Measurements from ENCODE around the gene SLC16A5. TPM values are rescaled to one million over a fixed set of nuclear protein-coding genes. Genes with fewer than 3 reads are reported as not detected.
A peak's percentile ranks its signal among the peaks of the same experiment; 100 is the strongest.

The SLC16A5 gene
- total and polyA plus RNA-seq, 2 experiments from 2014 or later: 4.8 to 10.6 TPM

DNA sequence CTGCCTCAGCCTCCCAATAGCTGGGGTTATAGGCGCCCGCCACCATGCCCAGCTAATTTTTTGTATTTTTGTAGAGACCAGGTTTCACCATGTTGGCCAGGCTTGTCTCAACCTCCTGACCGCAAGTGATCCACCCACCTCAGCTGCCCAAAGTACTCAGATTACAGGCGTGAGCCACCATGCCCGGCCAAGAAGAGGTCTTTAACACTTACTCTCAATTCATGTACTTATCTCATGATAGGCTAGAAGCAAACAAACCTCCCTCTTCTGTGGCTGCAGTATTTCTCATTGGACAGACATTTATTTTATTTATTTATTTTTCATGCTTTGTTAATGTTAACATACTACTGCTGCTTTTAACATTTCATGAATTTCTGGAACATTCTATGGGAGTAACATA lies 50.8 kb downstream of the SLC16A5 start:
- peaks cover 4% of the 10 kb centered on the region for H3K79me2 ChIP-seq (ENCODE audit: insufficient read depth)
- no peaks in the 10 kb centered on the region for H3K9me3 ChIP-seq (ENCODE audit: low read depth)
- H3K9ac ChIP-seq: no peak overlapping the region
- no peak overlapping the region for H2AFZ ChIP-seq
- no peak for DNase-seq
- peaks cover 25% of the 10 kb centered on the region for H3K36me3 ChIP-seq (ENCODE audit: low read depth)
- TF ChIP-seq EZH2 (IDR thresholded peaks at IDR 0.05; ENCODE audit: insufficient read depth, poor library complexity, severe bottlenecking) (no peak), EZH2phosphoT487 (IDR thresholded peaks at IDR 0.05; ENCODE audit: insufficient read depth, low read depth) (no peak)
- H3K27ac ChIP-seq: no peak overlapping the region
- no peaks in the 10 kb centered on the region for H3K4me1 ChIP-seq (ENCODE audit: insufficient read depth)
- WGBS, 2 experiments (ENCODE audit: low coverage in 1 of 2, low lambda C conversion rate in 2 of 2, missing lambda C conversion rate in 2 of 2): 96 to 99% methylated on average over 5 of the region's 5 CpGs
- H3K4me2 ChIP-seq (ENCODE audit: unreplicated experiment): no peak overlapping the region
- no peaks in the 10 kb centered on the region for H4K20me1 ChIP-seq (ENCODE audit: insufficient read depth)
- in situ Hi-C loops (cut with MboI): no loop called here
- no peaks in the 10 kb centered on the region for H3K27me3 ChIP-seq (replicated peaks; ENCODE audit: insufficient read depth)
- peaks cover 20% of the 10 kb centered on the region; the same call in 1 of the 2 replicates for H3F3A ChIP-seq (ENCODE audit: insufficient read depth)
- no peaks in the 10 kb centered on the region for H3K9me2 ChIP-seq (ENCODE audit: insufficient read depth)
- H3K4me3 ChIP-seq: no peak overlapping the region

DNA sequence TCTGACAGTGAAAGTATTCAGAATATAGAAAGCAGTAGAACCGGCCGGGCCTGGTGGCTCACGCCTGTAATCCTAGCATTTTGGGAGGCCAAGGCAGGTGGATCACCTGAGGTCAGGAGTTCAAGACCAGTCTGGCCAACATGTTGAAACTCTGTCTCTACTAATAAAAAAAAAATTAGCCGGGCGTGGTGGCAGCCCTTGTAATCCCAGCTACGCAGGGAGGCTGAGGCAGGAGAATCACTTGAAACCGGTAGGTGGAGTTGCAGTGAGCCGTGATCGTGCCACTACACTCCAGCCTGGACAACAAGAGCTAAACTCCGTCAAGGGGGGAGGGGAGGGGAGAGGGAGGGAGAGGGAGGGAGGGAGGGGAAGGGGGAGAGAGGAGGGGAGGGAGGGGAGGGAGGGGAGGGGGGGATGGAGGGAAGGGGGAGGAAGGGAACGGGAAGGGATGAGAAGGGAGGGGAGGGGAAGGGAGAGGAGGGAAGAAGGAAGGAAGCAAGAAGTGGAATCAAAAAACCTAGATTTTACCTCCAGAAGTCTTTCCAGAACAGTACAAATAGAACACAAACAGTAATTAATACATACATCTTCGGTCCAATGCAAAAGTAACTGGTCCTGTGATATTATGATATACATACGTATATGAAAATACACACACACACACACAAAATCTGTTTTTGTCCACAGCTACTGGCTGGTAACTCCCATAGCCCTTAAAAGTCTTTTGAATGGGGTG lies 54.6 kb downstream of the SLC16A5 start:
- WGBS, 2 experiments (ENCODE audit: low coverage in 1 of 2, low lambda C conversion rate in 2 of 2, missing lambda C conversion rate in 2 of 2): 89 to 90% methylated on average over 13 of the region's 13 CpGs
- peaks cover 18% of the 10 kb centered on the region for H3F3A ChIP-seq (ENCODE audit: insufficient read depth)
- no peak overlapping the region for H3K4me3 ChIP-seq
- no peak overlapping the region for H3K27ac ChIP-seq
- no peak for DNase-seq
- H3K27me3 ChIP-seq (replicated peaks; ENCODE audit: insufficient read depth): no peaks in the 10 kb centered on the region
- H2AFZ ChIP-seq: no peak overlapping the region
- H3K36me3 ChIP-seq (ENCODE audit: low read depth): peaks cover 36% of the 10 kb centered on the region
- no peaks in the 10 kb centered on the region for H4K20me1 ChIP-seq (ENCODE audit: insufficient read depth)
- no peak for TF ChIP-seq EZH2 (IDR thresholded peaks at IDR 0.05; ENCODE audit: insufficient read depth, poor library complexity, severe bottlenecking)
- TF ChIP-seq EZH2phosphoT487 (IDR thresholded peaks at IDR 0.05; ENCODE audit: insufficient read depth, low read depth): no peak
- in situ Hi-C loops (cut with MboI): no loop called here
- H3K4me1 ChIP-seq (ENCODE audit: insufficient read depth): peaks cover 6% of the 10 kb centered on the region
- H3K4me2 ChIP-seq (ENCODE audit: unreplicated experiment): no peak overlapping the region
- H3K9me3 ChIP-seq (ENCODE audit: low read depth): no peaks in the 10 kb centered on the region
- H3K9ac ChIP-seq: no peak overlapping the region
- peaks cover 4% of the 10 kb centered on the region for H3K79me2 ChIP-seq (ENCODE audit: insufficient read depth)
- H3K9me2 ChIP-seq (ENCODE audit: insufficient read depth): no peaks in the 10 kb centered on the region

DNA sequence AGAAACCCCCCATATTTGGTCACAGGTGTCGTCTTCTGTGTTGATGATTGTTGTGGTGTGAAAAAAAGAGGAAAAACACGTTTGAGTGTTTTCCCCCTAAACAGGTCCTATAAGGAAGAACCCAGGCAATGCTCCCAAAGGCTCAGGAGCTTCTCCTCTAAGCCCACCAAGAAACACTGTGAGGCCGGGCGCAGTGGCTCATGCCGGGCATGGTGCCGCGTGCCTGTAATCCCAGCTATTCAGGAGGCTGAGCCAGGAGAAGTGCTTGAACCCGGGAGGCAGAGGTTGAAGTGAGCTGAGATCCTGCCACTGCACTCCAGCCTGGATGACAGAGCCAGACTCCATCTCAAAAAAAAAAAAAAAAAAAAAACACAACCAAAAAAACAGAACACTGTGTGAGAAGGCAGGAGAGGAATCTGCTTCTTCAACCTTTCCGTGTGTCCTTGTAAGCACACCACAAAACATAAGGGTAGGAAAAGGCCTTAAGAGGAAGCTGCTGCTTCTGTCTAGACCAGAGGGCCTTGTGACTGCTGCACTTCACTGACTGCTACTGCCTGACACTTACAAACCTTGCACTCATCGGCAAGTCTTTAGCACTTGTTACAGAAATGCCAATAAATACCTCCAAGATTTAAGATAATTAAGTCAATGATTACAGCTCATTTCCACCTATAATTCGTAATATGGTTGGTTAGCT lies 57.2 kb downstream of the SLC16A5 start:
- H3K9me3 ChIP-seq (ENCODE audit: low read depth): no peaks in the 10 kb centered on the region
- H3K9ac ChIP-seq: no peak overlapping the region
- peaks cover 26% of the 10 kb centered on the region for H3K79me2 ChIP-seq (ENCODE audit: insufficient read depth)
- WGBS, 2 experiments (ENCODE audit: low coverage in 1 of 2, low lambda C conversion rate in 2 of 2, missing lambda C conversion rate in 2 of 2): 98 to 99% methylated on average over 10 to 11 of the region's 11 CpGs
- H4K20me1 ChIP-seq (ENCODE audit: insufficient read depth): no peaks in the 10 kb centered on the region
- H3K4me3 ChIP-seq: no peak overlapping the region
- peaks cover 6% of the 10 kb centered on the region for H3K4me1 ChIP-seq (ENCODE audit: insufficient read depth)
- no peak overlapping the region for H3K27ac ChIP-seq
- H3F3A ChIP-seq (ENCODE audit: insufficient read depth): peaks cover 17% of the 10 kb centered on the region
- H3K4me2 ChIP-seq (ENCODE audit: unreplicated experiment): no peak overlapping the region
- peaks cover 28% of the 10 kb centered on the region; the same call in 1 of the 2 replicates for H3K36me3 ChIP-seq (ENCODE audit: low read depth)
- no peaks in the 10 kb centered on the region for H3K9me2 ChIP-seq (ENCODE audit: insufficient read depth)
- in situ Hi-C loops (cut with MboI): no loop called here
- H3K27me3 ChIP-seq (replicated peaks; ENCODE audit: insufficient read depth): no peaks in the 10 kb centered on the region
- DNase-seq: no peak
- TF ChIP-seq EZH2phosphoT487 (IDR thresholded peaks at IDR 0.05; ENCODE audit: insufficient read depth, low read depth): no peak
- no peak for TF ChIP-seq EZH2 (IDR thresholded peaks at IDR 0.05; ENCODE audit: insufficient read depth, poor library complexity, severe bottlenecking)
- no peak overlapping the region for H2AFZ ChIP-seq

DNA sequence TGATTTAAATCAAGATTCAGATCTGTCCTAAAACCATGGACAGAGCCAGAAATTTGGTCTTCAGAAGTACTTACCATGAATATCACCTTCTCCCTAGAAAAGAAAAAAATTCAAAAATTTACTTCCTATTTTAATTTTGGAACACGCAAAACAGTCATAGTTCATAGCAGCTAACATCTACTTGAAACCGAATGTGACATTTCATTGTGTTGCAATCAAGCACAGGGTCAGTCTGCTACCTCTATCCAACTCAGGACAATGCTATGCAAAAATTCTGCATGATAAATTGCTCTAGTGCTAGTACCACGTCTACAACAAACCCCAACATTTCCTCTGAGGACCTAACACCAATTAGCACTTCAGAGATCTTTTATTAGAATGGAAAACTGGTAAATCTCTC lies 58.8 kb downstream of the SLC16A5 start:
- peaks cover 6% of the 10 kb centered on the region for H3K4me1 ChIP-seq (ENCODE audit: insufficient read depth)
- peaks cover 42% of the 10 kb centered on the region for H3K79me2 ChIP-seq (ENCODE audit: insufficient read depth)
- H4K20me1 ChIP-seq (ENCODE audit: insufficient read depth): no peaks in the 10 kb centered on the region
- no peaks in the 10 kb centered on the region for H3K9me2 ChIP-seq (ENCODE audit: insufficient read depth)
- no peak overlapping the region for H3K4me3 ChIP-seq
- H3K9ac ChIP-seq: no peak overlapping the region
- H3K27ac ChIP-seq: peak overlapping the region; percentile 31; the same call in 1 of the 2 replicates
- H2AFZ ChIP-seq: no peak overlapping the region
- 55 to 58% methylated on average over 3 of the region's 3 CpGs for WGBS, 2 experiments (ENCODE audit: low coverage in 1 of 2, low lambda C conversion rate in 2 of 2, missing lambda C conversion rate in 2 of 2)
- H3F3A ChIP-seq (ENCODE audit: insufficient read depth): peaks cover 17% of the 10 kb centered on the region
- in situ Hi-C loops (cut with MboI): no loop called here
- H3K4me2 ChIP-seq (ENCODE audit: unreplicated experiment): no peak overlapping the region
- H3K36me3 ChIP-seq (ENCODE audit: low read depth): peaks cover 13% of the 10 kb centered on the region; the same call in 1 of the 2 replicates
- H3K9me3 ChIP-seq (ENCODE audit: low read depth): no peaks in the 10 kb centered on the region
- TF ChIP-seq EZH2phosphoT487 (IDR thresholded peaks at IDR 0.05; ENCODE audit: insufficient read depth, low read depth): no peak
- no peak for TF ChIP-seq EZH2 (IDR thresholded peaks at IDR 0.05; ENCODE audit: insufficient read depth, poor library complexity, severe bottlenecking)
- H3K27me3 ChIP-seq (replicated peaks; ENCODE audit: insufficient read depth): no peaks in the 10 kb centered on the region
- DNase-seq: peak; percentile 42
